Osteocyte (in vitro differentiated cells): ENCODE data around the gene CORO2A. TPM values are rescaled to one million over a fixed set of nuclear protein-coding genes. Genes with fewer than 3 reads are reported as not detected.

ENCODE experiments used
- DNase-seq: peaks from one replicate; pipeline ENCODE4 v3.0.0; 2021; ENCODE audit warnings: mixed read lengths; ENCODE audit not compliant: unreplicated experiment; ENCODE audit errors: extremely low spot score
- H3K27ac Mint-ChIP-seq: one replicate; pipeline ENCODE4 v1.8.0; 2021; ENCODE audit warnings: mild to moderate bottlenecking, mixed read lengths; ENCODE audit not compliant: unreplicated experiment
- H3K27me3 Mint-ChIP-seq: one replicate; pipeline ENCODE4 v1.8.0; 2021; ENCODE audit warnings: mixed read lengths; ENCODE audit not compliant: unreplicated experiment
- H3K36me3 Mint-ChIP-seq: one replicate; pipeline ENCODE4 v1.8.0; 2021; ENCODE audit warnings: mixed read lengths; ENCODE audit not compliant: unreplicated experiment
- H3K4me1 Mint-ChIP-seq: one replicate; pipeline ENCODE4 v1.8.0; 2021; ENCODE audit warnings: mixed read lengths; ENCODE audit not compliant: unreplicated experiment
- H3K4me3 Mint-ChIP-seq: one replicate; pipeline ENCODE4 v1.8.0; 2021; ENCODE audit warnings: mild to moderate bottlenecking, moderate library complexity, mixed read lengths; ENCODE audit not compliant: unreplicated experiment
- H3K9me3 Mint-ChIP-seq: one replicate; pipeline ENCODE4 v1.8.0; 2021; ENCODE audit warnings: mixed read lengths; ENCODE audit not compliant: unreplicated experiment
- CTCF ChIP-seq: fragments of 200-600 bp; sonication (generic); IDR thresholded peaks from 2 replicates; pipeline ENCODE4 v1.5.0; 2021; ENCODE audit warnings: antibody characterized with exemption, mild to moderate bottlenecking, moderate library complexity
- total RNA-seq: library from RNA; stranded (reverse); gene quantifications from 2 replicates; pipeline ENCODE4 v1.2.1, GENCODE V29; 2021

Gene CORO2A
- total RNA-seq, 1 donor from 2014 or later, result 1.8 TPM

GRCh38 chr9:98144631-98145030 lies 47.8 kb downstream of the CORO2A start:
- Mint-ChIP-seq H3K36me3 (no peaks in the 10 kb centered on the region), H3K27ac (no peak overlapping the region), H3K4me3 (no peak overlapping the region), H3K9me3 (no peaks in the 10 kb centered on the region), H3K4me1 (peaks cover 8% of the 10 kb centered on the region), H3K27me3 (no peaks in the 10 kb centered on the region)
- DNase-seq, result no peak
- TF ChIP-seq CTCF, result no peak

- no peaks in the 10 kb centered on the region for H3K9me3 Mint-ChIP-seq
- H3K36me3 Mint-ChIP-seq, result no peaks in the 10 kb centered on the region
- H3K27ac Mint-ChIP-seq, result no peak overlapping the region
- H3K27me3 Mint-ChIP-seq, result no peaks in the 10 kb centered on the region
- no peak overlapping the region for H3K4me3 Mint-ChIP-seq
- peaks cover 8% of the 10 kb centered on the region for H3K4me1 Mint-ChIP-seq
- DNase-seq, result no peak
- no peak for TF ChIP-seq CTCF
These were observed 48.4 kb downstream of the CORO2A start for GRCh38 chr9:98144076-98144475.

GRCh38 chr9:98142925-98143481 lies 49.4 kb downstream of the CORO2A start:
- Mint-ChIP-seq H3K4me1 (peaks cover 8% of the 10 kb centered on the region), H3K36me3 (no peaks in the 10 kb centered on the region), H3K9me3 (no peaks in the 10 kb centered on the region), H3K4me3 (no peak overlapping the region), H3K27ac (no peak overlapping the region), H3K27me3 (no peaks in the 10 kb centered on the region)
- no peak for TF ChIP-seq CTCF
- no peak for DNase-seq

- Mint-ChIP-seq H3K9me3 (no peaks in the 10 kb centered on the region), H3K27me3 (no peaks in the 10 kb centered on the region), H3K27ac (no peak overlapping the region)
These were observed 50.1 kb downstream of the CORO2A start for GRCh38 chr9:98142182-98142907.

More at GRCh38 chr9:98142182-98142907, 50.1 kb downstream of the CORO2A start:
- no peak for TF ChIP-seq CTCF
- H3K4me1 Mint-ChIP-seq, result peaks cover 8% of the 10 kb centered on the region
- H3K36me3 Mint-ChIP-seq, result no peaks in the 10 kb centered on the region
- no peak for DNase-seq
- H3K4me3 Mint-ChIP-seq, result no peak overlapping the region
